CD14-positive monocyte (primary cell): Measurements from ENCODE around the gene ARHGEF37. TPM values are rescaled to one million over a fixed set of nuclear protein-coding genes. Genes with fewer than 3 reads are reported as not detected.

Experiments used
- DNase-seq, 3 donors: peaks; one replicate each; pipeline ENCODE4 v3.0.0-alpha.2; 2011 to 2022
- H2AFZ ChIP-seq: 2 replicates; pipeline ENCODE4 v1.6.0; 2012; ENCODE audit warnings: mild to moderate bottlenecking, low read depth, low read length, inconsistent platforms; ENCODE audit not compliant: insufficient read depth, poor library complexity, severe bottlenecking
- H3K27ac ChIP-seq, 2 donors: 1 replicate in 1 of 2; 2 replicates in 1 of 2; pipeline ENCODE4 v1.5.1; 2012 to 2013; ENCODE audit warnings: low read length in 2 of 2, control low read depth in 1 of 2, inconsistent platforms in 1 of 2, low read depth in 1 of 2, mild to moderate bottlenecking in 1 of 2
- H3K27me3 ChIP-seq, 2 donors: one replicate each; pipeline versions ENCODE4 v1.6.0 to v1.6.1; 2011 to 2013; ENCODE audit warnings: low read length in 2 of 2; ENCODE audit not compliant: control insufficient read depth in 2 of 2, insufficient read depth in 2 of 2
- H3K36me3 ChIP-seq, 2 donors: replicated peaks in 1 of 2; 1 replicate in 1 of 2; 2 replicates in 1 of 2; pipeline versions ENCODE4 v1.5.1 to v1.6.1; 2012 to 2013; ENCODE audit warnings: low read length in 2 of 2, control low read depth in 1 of 2, inconsistent platforms in 1 of 2, mild to moderate bottlenecking in 1 of 2; ENCODE audit not compliant: insufficient read depth in 2 of 2, control insufficient read depth in 1 of 2
- H3K4me1 ChIP-seq, 2 donors: 1 replicate in 1 of 2; 2 replicates in 1 of 2; pipeline versions ENCODE4 v1.5.1 to v1.6.1; 2012 to 2013; ENCODE audit warnings: low read length in 2 of 2, control low read depth in 1 of 2, inconsistent platforms in 1 of 2, mild to moderate bottlenecking in 1 of 2, moderate library complexity in 1 of 2; ENCODE audit not compliant: insufficient read depth in 2 of 2, control insufficient read depth in 1 of 2
- H3K4me2 ChIP-seq: replicated peaks from 2 replicates; pipeline ENCODE3; 2012; ENCODE audit warnings: low read length, moderate library complexity, mild to moderate bottlenecking; ENCODE audit not compliant: poor library complexity, severe bottlenecking; ENCODE audit errors: extremely low read depth
- H3K4me3 ChIP-seq, 3 experiments: fragments of 200-600 bp in 1 of 3; sonication (generic) in 1 of 3; replicated peaks in 1 of 3; 1 replicate in 2 of 3; 2 replicates in 1 of 3; pipeline ENCODE4 v1.5.1; 2011 to 2013; ENCODE audit warnings: low read length in 3 of 3, mild to moderate bottlenecking in 3 of 3, control low read depth in 2 of 3, low read depth in 2 of 3, inconsistent platforms in 1 of 3, moderate library complexity in 1 of 3
- H3K79me2 ChIP-seq: 2 replicates; pipeline ENCODE4 v1.6.0; 2012; ENCODE audit warnings: mild to moderate bottlenecking, control low read depth, inconsistent platforms, low read length, moderate library complexity; ENCODE audit not compliant: insufficient read depth
- H3K9ac ChIP-seq: 2 replicates; pipeline ENCODE4 v1.6.0; 2017; ENCODE audit warnings: low read length, mild to moderate bottlenecking; ENCODE audit not compliant: insufficient read depth, poor library complexity, severe bottlenecking
- H3K9me3 ChIP-seq, 2 donors: replicated peaks in 1 of 2; 1 replicate in 1 of 2; 2 replicates in 1 of 2; pipeline versions ENCODE4 v1.5.1 to v1.6.1; 2012 to 2013; ENCODE audit warnings: low read length in 2 of 2, control low read depth in 1 of 2; ENCODE audit not compliant: control insufficient read depth in 1 of 2, insufficient read depth in 1 of 2
- H4K20me1 ChIP-seq: 2 replicates; pipeline ENCODE4 v1.6.0; 2012; ENCODE audit warnings: mild to moderate bottlenecking, low read length, control low read depth, moderate library complexity; ENCODE audit not compliant: insufficient read depth
- H3K27ac Mint-ChIP-seq, 7 donors: one replicate each; pipeline ENCODE4 v1.8.0; 2020; ENCODE audit warnings: mild to moderate bottlenecking in 7 of 7, mixed read lengths in 7 of 7, moderate library complexity in 6 of 7, inconsistent platforms in 2 of 7
- H3K27me3 Mint-ChIP-seq, 3 donors: one replicate each; pipeline ENCODE4 v1.8.0; 2021 to 2022; ENCODE audit warnings: low read depth in 3 of 3, mild to moderate bottlenecking in 3 of 3, mixed read lengths in 3 of 3, moderate library complexity in 3 of 3, inconsistent platforms in 1 of 3
- H3K36me3 Mint-ChIP-seq, 2 donors: one replicate each; pipeline ENCODE4 v1.8.0; 2020; ENCODE audit warnings: mixed read lengths in 2 of 2, inconsistent platforms in 1 of 2, mild to moderate bottlenecking in 1 of 2
- H3K4me1 Mint-ChIP-seq: one replicate; pipeline ENCODE4 v1.8.0; 2020; ENCODE audit warnings: mild to moderate bottlenecking, mixed read lengths
- H3K4me3 Mint-ChIP-seq, 2 donors: one replicate each; pipeline ENCODE4 v1.8.0; 2020; ENCODE audit warnings: mild to moderate bottlenecking in 2 of 2, mixed read lengths in 2 of 2, moderate library complexity in 1 of 2
- H3K9me3 Mint-ChIP-seq, 7 donors: one replicate each; pipeline ENCODE4 v1.8.0; 2020 to 2022; ENCODE audit warnings: mixed read lengths in 7 of 7, mild to moderate bottlenecking in 6 of 7, moderate library complexity in 6 of 7, inconsistent platforms in 2 of 7
- WGBS: methylation state at CpG from one replicate; pipeline ENCODE4 v1.1.5; 2013; ENCODE audit warnings: missing lambda C conversion rate; ENCODE audit not compliant: insufficient coverage; 5-methylcytosine and 5-hydroxymethylcytosine counted together
- intact Hi-C, 2 donors: fragments of 100-400 bp; cut with micrococcal nuclease; formaldehyde crosslinking; loops; one replicate each; pipeline versions ENCODE4 v1.15.0 to v1.15.1; 2023
- polyA plus RNA-seq, 3 donors: library from polyadenylated mRNA; depleted of rRNA in 1 of 3; unstranded in 2 of 3; stranded (reverse) in 1 of 3; fragments of 300-500 nt in 2 of 3; fragments of >200 nt in 1 of 3; fragmentation: Illumina TruSeq in 2 of 3; gene quantifications; 1 replicate in 2 of 3; 2 replicates in 1 of 3; pipeline ENCODE4 v1.2.3, GENCODE V29; 2012 to 2021
- TF ChIP-seq, protein P1 (sequence below): fragments of 200-600 bp; IDR thresholded peaks from one replicate; pipeline ENCODE4 v1.8.0; 2022; ENCODE audit warnings: antibody characterized with exemption, mild to moderate bottlenecking

Gene ARHGEF37
- polyA plus RNA-seq, 3 donors = not detected

- no peaks in the 10 kb centered on the region for H3K36me3 ChIP-seq
- Mint-ChIP-seq H3K4me3 (no peak overlapping the region), H3K4me1 (peaks cover 15% of the 10 kb centered on the region), H3K27me3 (peaks cover 0 to 3% (median 0%) of the 10 kb centered on the region in 3 donors), H3K36me3 (no peaks in the 10 kb centered on the region), H3K9me3 (no peaks in the 10 kb centered on the region), H3K27ac (no peak overlapping the region)
- no peak overlapping the region for H3K4me2 ChIP-seq
- H3K9ac ChIP-seq = no peak overlapping the region
- no peak overlapping the region for H3K4me3 ChIP-seq
- no peaks in the 10 kb centered on the region for H3K27me3 ChIP-seq
- DNase-seq = peak in 1 of 3 donors; percentile 9
- no peak overlapping the region for H2AFZ ChIP-seq
- H3K27ac ChIP-seq = no peak overlapping the region
- H3K4me1 ChIP-seq = peaks cover 7 to 14% of the 10 kb centered on the region in 2 donors
- TF ChIP-seq, protein P1, sequence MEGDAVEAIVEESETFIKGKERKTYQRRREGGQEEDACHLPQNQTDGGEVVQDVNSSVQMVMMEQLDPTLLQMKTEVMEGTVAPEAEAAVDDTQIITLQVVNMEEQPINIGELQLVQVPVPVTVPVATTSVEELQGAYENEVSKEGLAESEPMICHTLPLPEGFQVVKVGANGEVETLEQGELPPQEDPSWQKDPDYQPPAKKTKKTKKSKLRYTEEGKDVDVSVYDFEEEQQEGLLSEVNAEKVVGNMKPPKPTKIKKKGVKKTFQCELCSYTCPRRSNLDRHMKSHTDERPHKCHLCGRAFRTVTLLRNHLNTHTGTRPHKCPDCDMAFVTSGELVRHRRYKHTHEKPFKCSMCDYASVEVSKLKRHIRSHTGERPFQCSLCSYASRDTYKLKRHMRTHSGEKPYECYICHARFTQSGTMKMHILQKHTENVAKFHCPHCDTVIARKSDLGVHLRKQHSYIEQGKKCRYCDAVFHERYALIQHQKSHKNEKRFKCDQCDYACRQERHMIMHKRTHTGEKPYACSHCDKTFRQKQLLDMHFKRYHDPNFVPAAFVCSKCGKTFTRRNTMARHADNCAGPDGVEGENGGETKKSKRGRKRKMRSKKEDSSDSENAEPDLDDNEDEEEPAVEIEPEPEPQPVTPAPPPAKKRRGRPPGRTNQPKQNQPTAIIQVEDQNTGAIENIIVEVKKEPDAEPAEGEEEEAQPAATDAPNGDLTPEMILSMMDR = no peak
- intact Hi-C loops = loop anchor here (2.0 to 5.0 kb wide), 3 partner anchors 119 to 180 kb away; no protein-coding TSS in a partner anchor
- no peaks in the 10 kb centered on the region for H3K9me3 ChIP-seq
- H4K20me1 ChIP-seq = no peaks in the 10 kb centered on the region
- no peaks in the 10 kb centered on the region for H3K79me2 ChIP-seq
- WGBS = no CpG with 5 or more reads among the region's 2 CpGs
Measured at GRCh38 chr5:149561848-149562247, 19.4 kb upstream of the ARHGEF37 start.

GRCh38 chr5:149563466-149563865, 17.8 kb upstream of the ARHGEF37 start:
- no peak overlapping the region for H3K27ac ChIP-seq
- no peak overlapping the region for H3K4me2 ChIP-seq
- Mint-ChIP-seq H3K9me3 (no peaks in the 10 kb centered on the region), H3K36me3 (no peaks in the 10 kb centered on the region), H3K27ac (no peak overlapping the region), H3K4me3 (no peak overlapping the region), H3K4me1 (peaks cover 15% of the 10 kb centered on the region), H3K27me3 (peaks cover 0 to 3% (median 1%) of the 10 kb centered on the region in 3 donors)
- no peak overlapping the region for H3K9ac ChIP-seq
- TF ChIP-seq, protein P1 = no peak
- H2AFZ ChIP-seq = no peak overlapping the region
- H3K36me3 ChIP-seq = no peaks in the 10 kb centered on the region
- no CpG with 5 or more reads among the region's 2 CpGs for WGBS
- H3K4me3 ChIP-seq = no peak overlapping the region
- no peaks in the 10 kb centered on the region for H3K9me3 ChIP-seq
- no peaks in the 10 kb centered on the region for H4K20me1 ChIP-seq
- DNase-seq = no peak
- no peaks in the 10 kb centered on the region for H3K27me3 ChIP-seq
- H3K79me2 ChIP-seq = no peaks in the 10 kb centered on the region
- intact Hi-C loops = loop anchor here (2.0 to 5.0 kb wide), 3 partner anchors 121 to 181 kb away; no protein-coding TSS in a partner anchor
- peaks cover 7 to 14% of the 10 kb centered on the region in 2 donors for H3K4me1 ChIP-seq
